DND-41 (cell line): ENCODE results near the gene ITGB7.

Source experiments
- ATAC-seq: fragments of 200-7000 bp; cut with Tn5 transposase; 3 replicates; pipeline ENCODE4 v1.9.1; 2021; ENCODE audit warnings: low read depth; ENCODE audit not compliant: insufficient read depth
- DNase-seq: peaks from one replicate; pipeline ENCODE4 v3.0.0-alpha.2; 2020
- H2AFZ ChIP-seq: 2 replicates; pipeline ENCODE4 v1.6.0; 2012; ENCODE audit warnings: low read depth, low read length
- H3K27ac ChIP-seq: 2 replicates; pipeline ENCODE4 v1.5.1; 2012; ENCODE audit warnings: low read length, inconsistent platforms
- H3K27me3 ChIP-seq: fragments of 200-600 bp; sonication (generic); 2 replicates; pipeline ENCODE4 v1.6.0; 2012; ENCODE audit warnings: low read length, mild to moderate bottlenecking, inconsistent platforms; ENCODE audit not compliant: insufficient read depth, poor library complexity
- H3K36me3 ChIP-seq: 2 replicates; pipeline ENCODE4 v1.5.1; 2012; ENCODE audit warnings: low read length, inconsistent platforms; ENCODE audit not compliant: insufficient read depth
- H3K4me1 ChIP-seq: 2 replicates; pipeline ENCODE4 v1.5.1; 2012; ENCODE audit warnings: mild to moderate bottlenecking, low read length; ENCODE audit not compliant: insufficient read depth
- H3K4me2 ChIP-seq: 2 replicates; pipeline ENCODE4 v1.6.0; 2012; ENCODE audit warnings: mild to moderate bottlenecking, moderate library complexity, low read length, inconsistent platforms; ENCODE audit not compliant: insufficient read depth
- H3K4me3 ChIP-seq, 2 experiments: fragments of 200-600 bp in 1 of 2; shearing (Covaris generic) in 1 of 2; 2 replicates each; pipeline ENCODE4 v1.5.1; 2012 to 2016; ENCODE audit warnings: inconsistent platforms in 2 of 2, low read length in 2 of 2, mild to moderate bottlenecking in 2 of 2, low read depth in 1 of 2, moderate library complexity in 1 of 2
- H3K79me2 ChIP-seq: 2 replicates; pipeline ENCODE4 v1.6.0; 2012; ENCODE audit warnings: low read length, inconsistent platforms; ENCODE audit not compliant: insufficient read depth
- H3K9ac ChIP-seq: 2 replicates; pipeline ENCODE4 v1.6.0; 2012; ENCODE audit warnings: low read depth, mild to moderate bottlenecking, inconsistent platforms, low read length, moderate library complexity
- H3K9me3 ChIP-seq: 2 replicates; pipeline ENCODE4 v1.5.1; 2012; ENCODE audit warnings: low read length, moderate library complexity, mild to moderate bottlenecking, inconsistent platforms; ENCODE audit not compliant: insufficient read depth, severe bottlenecking
- H4K20me1 ChIP-seq: 2 replicates; pipeline ENCODE4 v1.6.0; 2012; ENCODE audit warnings: low read length; ENCODE audit not compliant: insufficient read depth
- CTCF ChIP-seq: IDR thresholded peaks from 2 replicates; pipeline ENCODE4 v1.5.1; 2012; ENCODE audit warnings: borderline replicate concordance, low read length, moderate library complexity, mild to moderate bottlenecking; ENCODE audit not compliant: poor library complexity, severe bottlenecking; ENCODE audit errors: extremely low read depth
- EZH2 ChIP-seq: IDR thresholded peaks from 3 replicates; pipeline ENCODE4 v1.6.1; 2012; ENCODE audit warnings: borderline replicate concordance, low read depth, mild to moderate bottlenecking, moderate library complexity, low read length, inconsistent platforms; ENCODE audit not compliant: severe bottlenecking

ITGB7 gene

GRCh38 chr12:53195516-53196420 lies 11.3 kb downstream of the ITGB7 start:
- Histone ChIP-seq H2AFZ (no peak overlapping the region), H3K79me2 (no peaks in the 10 kb centered on the region), H3K9ac (no peak overlapping the region), H3K4me3 (no peak overlapping the region), H3K27ac (no peak overlapping the region), H3K27me3 (no peaks in the 10 kb centered on the region), H4K20me1 (0 out of 2 replicates have a peak, but pooled peaks cover 3% of the 10 kb centered on the region), H3K4me1 (peaks cover 5% of the 10 kb centered on the region; the same call in 1 of the 2 replicates), H3K36me3 (peaks cover 10% of the 10 kb centered on the region), H3K9me3 (no peaks in the 10 kb centered on the region), H3K4me2 (no peak overlapping the region)
- DNase-seq (no peak), ATAC-seq (no peak)
- TF ChIP-seq CTCF (no peak), EZH2 (no peak)

- ATAC-seq (no peak), DNase-seq (no peak)
- H3K27me3 ChIP-seq = no peaks in the 10 kb centered on the region
- no peak overlapping the region for H3K27ac ChIP-seq
- H3K36me3 ChIP-seq = peaks cover 10% of the 10 kb centered on the region
- peaks cover 5% of the 10 kb centered on the region; the same call in 1 of the 2 replicates for H3K4me1 ChIP-seq
- no peaks in the 10 kb centered on the region for H3K79me2 ChIP-seq
- H3K4me2 ChIP-seq = no peak overlapping the region
- no peak overlapping the region for H3K4me3 ChIP-seq
- TF ChIP-seq EZH2 (no peak), CTCF (no peak)
- no peaks in the 10 kb centered on the region for H3K9me3 ChIP-seq
- no peak overlapping the region for H2AFZ ChIP-seq
- no peak overlapping the region for H3K9ac ChIP-seq
- 0 out of 2 replicates have a peak, but pooled peaks cover 3% of the 10 kb centered on the region for H4K20me1 ChIP-seq
Observed at GRCh38 chr12:53194973-53195372, 12.1 kb downstream of the ITGB7 start.

DNA sequence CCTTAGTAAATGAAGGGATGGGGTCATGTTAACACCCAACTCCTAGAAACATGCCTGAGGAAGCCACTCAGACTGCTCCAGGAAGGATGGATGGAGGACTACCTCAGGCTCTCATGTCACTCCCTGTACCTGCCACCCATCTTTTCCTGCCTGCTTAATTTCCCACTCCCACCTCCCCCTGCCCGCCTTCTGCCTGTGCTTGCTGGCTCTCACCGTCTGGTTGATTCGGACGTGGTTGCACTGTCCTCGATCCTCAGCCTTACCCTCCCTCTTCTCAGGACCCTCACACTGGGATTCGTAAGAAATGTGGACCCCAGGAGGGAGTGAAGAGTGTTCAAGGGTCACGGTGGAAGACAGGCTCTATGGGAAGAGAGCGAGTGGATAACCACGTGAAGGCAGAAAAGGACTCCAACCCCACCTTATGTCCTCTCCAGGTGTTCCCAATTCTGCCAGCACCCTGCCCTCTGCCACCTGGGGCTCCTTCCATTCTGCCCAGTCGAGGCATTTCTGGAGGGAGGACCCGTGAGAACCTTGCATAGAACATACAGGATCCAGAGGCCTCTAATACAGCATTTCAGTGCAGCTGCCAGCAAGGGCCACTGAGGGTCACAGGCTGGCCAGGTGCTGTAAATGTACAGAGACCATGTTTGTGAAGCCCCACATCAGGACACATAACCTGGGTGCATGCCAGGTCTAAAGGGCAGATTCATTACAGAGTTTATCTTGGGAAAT lies 12.9 kb downstream of the ITGB7 start:
- H3K27me3 ChIP-seq = no peaks in the 10 kb centered on the region
- no peak overlapping the region for H2AFZ ChIP-seq
- H3K79me2 ChIP-seq = no peaks in the 10 kb centered on the region
- no peak overlapping the region for H3K4me3 ChIP-seq
- H3K27ac ChIP-seq = no peak overlapping the region
- H3K9me3 ChIP-seq = no peaks in the 10 kb centered on the region
- DNase-seq (no peak), ATAC-seq (no peak)
- no peak overlapping the region for H3K9ac ChIP-seq
- peaks cover 5% of the 10 kb centered on the region; the same call in 1 of the 2 replicates for H3K4me1 ChIP-seq
- TF ChIP-seq CTCF = no peak
- TF ChIP-seq EZH2 = no peak
- H3K4me2 ChIP-seq = no peak overlapping the region
- 0 out of 2 replicates have a peak, but pooled peaks cover 3% of the 10 kb centered on the region for H4K20me1 ChIP-seq
- H3K36me3 ChIP-seq = peaks cover 13% of the 10 kb centered on the region
